Stomach (tissue), 4 donors: ENCODE results near the gene RAB23.

Experiments used
- POLR2A ChIP-seq, 4 donors: fragments of 450-650 bp; IDR thresholded peaks; one replicate each; pipeline ENCODE4 v1.6.1; 2016; ENCODE audit warnings: antibody characterized with exemption in 4 of 4, control low read depth in 2 of 4, mild to moderate bottlenecking in 1 of 4, moderate library complexity in 1 of 4
- TF ChIP-seq, protein P1 (sequence below), 7 experiments: fragments of 450-650 bp in 4 of 7; fragments of 200-600 bp in 3 of 7; sonication (generic) in 3 of 7; IDR thresholded peaks; one replicate each; pipeline ENCODE4 v1.5.1; 2016 to 2019; ENCODE audit warnings: antibody characterized with exemption in 7 of 7, control low read depth in 2 of 7, mild to moderate bottlenecking in 1 of 7

DNA sequence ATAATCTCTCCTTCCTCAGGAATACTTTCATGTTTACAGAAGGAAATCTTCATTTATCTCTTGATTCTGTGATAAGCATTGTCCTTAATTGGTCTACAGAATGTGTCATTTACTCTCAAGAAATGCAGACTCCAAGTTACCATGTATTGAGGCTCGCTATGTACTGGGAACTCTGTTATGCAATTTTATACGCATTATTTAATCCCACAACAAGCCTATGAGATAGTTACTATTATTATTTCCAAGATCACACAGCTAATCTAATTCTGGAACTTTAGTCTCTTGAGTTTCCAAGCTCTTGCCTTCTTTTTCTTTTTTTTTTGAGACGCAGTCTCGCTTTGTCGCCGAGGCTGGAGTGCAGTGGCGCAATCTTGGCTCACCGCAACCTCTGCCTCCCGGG lies 30.0 kb upstream of the RAB23 start:
- TF ChIP-seq, protein P1, sequence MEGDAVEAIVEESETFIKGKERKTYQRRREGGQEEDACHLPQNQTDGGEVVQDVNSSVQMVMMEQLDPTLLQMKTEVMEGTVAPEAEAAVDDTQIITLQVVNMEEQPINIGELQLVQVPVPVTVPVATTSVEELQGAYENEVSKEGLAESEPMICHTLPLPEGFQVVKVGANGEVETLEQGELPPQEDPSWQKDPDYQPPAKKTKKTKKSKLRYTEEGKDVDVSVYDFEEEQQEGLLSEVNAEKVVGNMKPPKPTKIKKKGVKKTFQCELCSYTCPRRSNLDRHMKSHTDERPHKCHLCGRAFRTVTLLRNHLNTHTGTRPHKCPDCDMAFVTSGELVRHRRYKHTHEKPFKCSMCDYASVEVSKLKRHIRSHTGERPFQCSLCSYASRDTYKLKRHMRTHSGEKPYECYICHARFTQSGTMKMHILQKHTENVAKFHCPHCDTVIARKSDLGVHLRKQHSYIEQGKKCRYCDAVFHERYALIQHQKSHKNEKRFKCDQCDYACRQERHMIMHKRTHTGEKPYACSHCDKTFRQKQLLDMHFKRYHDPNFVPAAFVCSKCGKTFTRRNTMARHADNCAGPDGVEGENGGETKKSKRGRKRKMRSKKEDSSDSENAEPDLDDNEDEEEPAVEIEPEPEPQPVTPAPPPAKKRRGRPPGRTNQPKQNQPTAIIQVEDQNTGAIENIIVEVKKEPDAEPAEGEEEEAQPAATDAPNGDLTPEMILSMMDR (IDR thresholded peaks at IDR 0.05): no peak
- TF ChIP-seq POLR2A (IDR thresholded peaks at IDR 0.05): no peak
